BE2C (cell line): ENCODE results near the gene ACYP1.

Experiments used
- DNase-seq: peaks from one replicate; pipeline ENCODE4 v3.0.0-alpha.2; 2020
- H3K27me3 ChIP-seq: fragments of 250-450 bp; sonication (Bioruptor Pico); 2 replicates; pipeline ENCODE4 v1.5.1; 2020; ENCODE audit warnings: mild to moderate bottlenecking
- H3K36me3 ChIP-seq: fragments of 250-450 bp; sonication (Bioruptor Pico); 2 replicates; pipeline ENCODE4 v1.5.1; 2020; ENCODE audit warnings: mild to moderate bottlenecking
- H3K4me1 ChIP-seq: fragments of 250-450 bp; sonication (Bioruptor Pico); 2 replicates; pipeline ENCODE4 v1.5.1; 2020
- H3K4me3 ChIP-seq: 2 replicates; pipeline ENCODE4 v1.5.1; 2011; ENCODE audit warnings: low read depth, low read length
- H3K9me3 ChIP-seq: fragments of 250-450 bp; sonication (Bioruptor Pico); 2 replicates; pipeline ENCODE4 v1.5.1; 2020
- CTCF ChIP-seq: IDR thresholded peaks from 2 replicates; pipeline ENCODE4 v1.5.1; 2012; ENCODE audit warnings: mild to moderate bottlenecking, low read depth, low read length

ACYP1 gene

GRCh38 chr14:75088566-75089373 is 24.9 kb upstream of the ACYP1 start:
- H3K36me3 ChIP-seq: peaks cover 54% of the 10 kb centered on the region
- TF ChIP-seq CTCF: peak; percentile 92
- H3K27me3 ChIP-seq: no peaks in the 10 kb centered on the region
- no peaks in the 10 kb centered on the region for H3K4me1 ChIP-seq
- DNase-seq: peak; percentile 72
- no peaks in the 10 kb centered on the region for H3K9me3 ChIP-seq
- H3K4me3 ChIP-seq: no peak overlapping the region

GRCh38 chr14:75088153-75088552 is 24.3 kb upstream of the ACYP1 start:
- H3K36me3 ChIP-seq: peaks cover 60% of the 10 kb centered on the region
- no peak for DNase-seq
- no peak for TF ChIP-seq CTCF
- no peaks in the 10 kb centered on the region for H3K9me3 ChIP-seq
- H3K4me1 ChIP-seq: no peaks in the 10 kb centered on the region
- H3K27me3 ChIP-seq: no peaks in the 10 kb centered on the region
- H3K4me3 ChIP-seq: no peak overlapping the region

GRCh38 chr14:75084513-75084912 is 20.7 kb upstream of the ACYP1 start:
- H3K36me3 ChIP-seq: peaks cover 56% of the 10 kb centered on the region
- no peaks in the 10 kb centered on the region for H3K27me3 ChIP-seq
- no peak overlapping the region for H3K4me3 ChIP-seq
- DNase-seq: no peak
- no peaks in the 10 kb centered on the region for H3K4me1 ChIP-seq
- no peak; the same call in 1 of the 2 replicates for TF ChIP-seq CTCF
- H3K9me3 ChIP-seq: no peaks in the 10 kb centered on the region

- DNase-seq: no peak
- no peak for TF ChIP-seq CTCF
- H3K36me3 ChIP-seq: peaks cover 56% of the 10 kb centered on the region
- no peaks in the 10 kb centered on the region for H3K27me3 ChIP-seq
- no peaks in the 10 kb centered on the region for H3K9me3 ChIP-seq
- no peak overlapping the region for H3K4me3 ChIP-seq
- no peaks in the 10 kb centered on the region for H3K4me1 ChIP-seq
Observed at GRCh38 chr14:75083271-75083670, 19.4 kb upstream of the ACYP1 start.

GRCh38 chr14:75081660-75082229 is 17.9 kb upstream of the ACYP1 start:
- DNase-seq: no peak
- H3K9me3 ChIP-seq: no peaks in the 10 kb centered on the region
- H3K27me3 ChIP-seq: no peaks in the 10 kb centered on the region
- H3K36me3 ChIP-seq: peaks cover 41% of the 10 kb centered on the region
- no peaks in the 10 kb centered on the region for H3K4me1 ChIP-seq
- H3K4me3 ChIP-seq: no peak overlapping the region
- no peak for TF ChIP-seq CTCF

- H3K4me3 ChIP-seq: no peak overlapping the region
- no peaks in the 10 kb centered on the region for H3K27me3 ChIP-seq
- H3K4me1 ChIP-seq: no peaks in the 10 kb centered on the region
- H3K36me3 ChIP-seq: peaks cover 20% of the 10 kb centered on the region
- TF ChIP-seq CTCF: no peak
- no peaks in the 10 kb centered on the region for H3K9me3 ChIP-seq
- DNase-seq: no peak
Observed at GRCh38 chr14:75079521-75079920, 15.7 kb upstream of the ACYP1 start.
